ENCODE measurements around the gene HEATR5B. TPM values are rescaled to one million over a fixed set of nuclear protein-coding genes. Genes with fewer than 3 reads are reported as not detected.
"Not testable (repeated sequence)": the region's sequence is repeated elsewhere in the genome, so short reads cannot be mapped to it uniquely, and the experiment has no call there.

HEATR5B gene
- total RNA-seq, 4 donors from 2014 or later = 27.7 to 50.4 (median 35.5) TPM

- DNase-seq (ENCODE audit: low spot score) = no peak
- no peak for ATAC-seq (ENCODE audit: low FRiP score)
- TF ChIP-seq CTCF (IDR thresholded peaks at IDR 0.05) = no peak
Measured at GRCh38 chr2:36993841-36994620, 90.1 kb downstream of the HEATR5B start.

GRCh38 chr2:36988008-36988407 lies 96.2 kb downstream of the HEATR5B start:
- no peak for ATAC-seq (ENCODE audit: low FRiP score)
- TF ChIP-seq CTCF (IDR thresholded peaks at IDR 0.05) = no peak
- no peak for DNase-seq (ENCODE audit: low spot score)

- DNase-seq (ENCODE audit: low spot score) = no peak
- ATAC-seq (ENCODE audit: low FRiP score) = no peak
- no peak for TF ChIP-seq CTCF (IDR thresholded peaks at IDR 0.05)
Measured at GRCh38 chr2:36982467-36982866, 101.7 kb downstream of the HEATR5B start.

GRCh38 chr2:36981911-36982310 lies 102.3 kb downstream of the HEATR5B start:
- TF ChIP-seq CTCF (IDR thresholded peaks at IDR 0.05) = no peak
- ATAC-seq (ENCODE audit: low FRiP score) (no peak), DNase-seq (ENCODE audit: low spot score) (no peak)

- DNase-seq (ENCODE audit: low spot score); ATAC-seq (ENCODE audit: low FRiP score): not testable (repeated sequence)
Measured at GRCh38 chr2:36979007-36979406, 105.2 kb downstream of the HEATR5B start.

- no peak for TF ChIP-seq CTCF (IDR thresholded peaks at IDR 0.05)
- ATAC-seq (ENCODE audit: low FRiP score) (no peak), DNase-seq (ENCODE audit: low spot score) (no peak)
Measured at GRCh38 chr2:36976065-36976464, 108.1 kb downstream of the HEATR5B start.

- no peak for ATAC-seq (ENCODE audit: low FRiP score)
- no peak for DNase-seq (ENCODE audit: low spot score)
- TF ChIP-seq CTCF (IDR thresholded peaks at IDR 0.05) = no peak
Measured at GRCh38 chr2:36975306-36975705, 108.9 kb downstream of the HEATR5B start.

Data from omental fat pad (tissue), 4 donors.